ENCODE measurements around the gene ZNF121.

The ZNF121 gene

GRCh38 chr19:9538183-9539058 is 45.9 kb downstream of the ZNF121 start, which contains the start of gene ZNF426:
Gene ZNF426 (minus strand): TSS chr19:9538645. CDS start chr19:9536232, 2,413 bp downstream.
- DNase-seq, result peak; percentile 60

- no peak for DNase-seq
Measured at GRCh38 chr19:9535934-9536333, 48.4 kb downstream of the ZNF121 start.

GRCh38 chr19:9531933-9532332 is 52.4 kb downstream of the ZNF121 start:
- DNase-seq, result no peak

GRCh38 chr19:9528757-9529336 is 55.5 kb downstream of the ZNF121 start:
- no peak for DNase-seq

GRCh38 chr19:9523885-9524474 is 60.3 kb downstream of the ZNF121 start:
- no peak for DNase-seq
